CD14-positive monocyte (primary cell): Measurements from ENCODE around the gene KRT13. TPM values are rescaled to one million over a fixed set of nuclear protein-coding genes. Genes with fewer than 3 reads are reported as not detected.

Experiments used
- DNase-seq, 3 donors: peaks; one replicate each; pipeline ENCODE4 v3.0.0-alpha.2; 2011 to 2022
- H2AFZ ChIP-seq: 2 replicates; pipeline ENCODE4 v1.6.0; 2012; ENCODE audit warnings: mild to moderate bottlenecking, low read depth, low read length, inconsistent platforms; ENCODE audit not compliant: insufficient read depth, poor library complexity, severe bottlenecking
- H3K27ac ChIP-seq, 2 donors: 1 replicate in 1 of 2; 2 replicates in 1 of 2; pipeline ENCODE4 v1.5.1; 2012 to 2013; ENCODE audit warnings: low read length in 2 of 2, control low read depth in 1 of 2, inconsistent platforms in 1 of 2, low read depth in 1 of 2, mild to moderate bottlenecking in 1 of 2
- H3K27me3 ChIP-seq, 2 donors: one replicate each; pipeline versions ENCODE4 v1.6.0 to v1.6.1; 2011 to 2013; ENCODE audit warnings: low read length in 2 of 2; ENCODE audit not compliant: control insufficient read depth in 2 of 2, insufficient read depth in 2 of 2
- H3K36me3 ChIP-seq, 2 donors: replicated peaks in 1 of 2; 1 replicate in 1 of 2; 2 replicates in 1 of 2; pipeline versions ENCODE4 v1.5.1 to v1.6.1; 2012 to 2013; ENCODE audit warnings: low read length in 2 of 2, control low read depth in 1 of 2, inconsistent platforms in 1 of 2, mild to moderate bottlenecking in 1 of 2; ENCODE audit not compliant: insufficient read depth in 2 of 2, control insufficient read depth in 1 of 2
- H3K4me1 ChIP-seq, 2 donors: 1 replicate in 1 of 2; 2 replicates in 1 of 2; pipeline versions ENCODE4 v1.5.1 to v1.6.1; 2012 to 2013; ENCODE audit warnings: low read length in 2 of 2, control low read depth in 1 of 2, inconsistent platforms in 1 of 2, mild to moderate bottlenecking in 1 of 2, moderate library complexity in 1 of 2; ENCODE audit not compliant: insufficient read depth in 2 of 2, control insufficient read depth in 1 of 2
- H3K4me2 ChIP-seq: replicated peaks from 2 replicates; pipeline ENCODE3; 2012; ENCODE audit warnings: low read length, moderate library complexity, mild to moderate bottlenecking; ENCODE audit not compliant: poor library complexity, severe bottlenecking; ENCODE audit errors: extremely low read depth
- H3K4me3 ChIP-seq, 3 experiments: fragments of 200-600 bp in 1 of 3; sonication (generic) in 1 of 3; replicated peaks in 1 of 3; 1 replicate in 2 of 3; 2 replicates in 1 of 3; pipeline ENCODE4 v1.5.1; 2011 to 2013; ENCODE audit warnings: low read length in 3 of 3, mild to moderate bottlenecking in 3 of 3, control low read depth in 2 of 3, low read depth in 2 of 3, inconsistent platforms in 1 of 3, moderate library complexity in 1 of 3
- H3K79me2 ChIP-seq: 2 replicates; pipeline ENCODE4 v1.6.0; 2012; ENCODE audit warnings: mild to moderate bottlenecking, control low read depth, inconsistent platforms, low read length, moderate library complexity; ENCODE audit not compliant: insufficient read depth
- H3K9ac ChIP-seq: 2 replicates; pipeline ENCODE4 v1.6.0; 2017; ENCODE audit warnings: low read length, mild to moderate bottlenecking; ENCODE audit not compliant: insufficient read depth, poor library complexity, severe bottlenecking
- H3K9me3 ChIP-seq, 2 donors: replicated peaks in 1 of 2; 1 replicate in 1 of 2; 2 replicates in 1 of 2; pipeline versions ENCODE4 v1.5.1 to v1.6.1; 2012 to 2013; ENCODE audit warnings: low read length in 2 of 2, control low read depth in 1 of 2; ENCODE audit not compliant: control insufficient read depth in 1 of 2, insufficient read depth in 1 of 2
- H4K20me1 ChIP-seq: 2 replicates; pipeline ENCODE4 v1.6.0; 2012; ENCODE audit warnings: mild to moderate bottlenecking, low read length, control low read depth, moderate library complexity; ENCODE audit not compliant: insufficient read depth
- H3K27ac Mint-ChIP-seq, 7 donors: one replicate each; pipeline ENCODE4 v1.8.0; 2020; ENCODE audit warnings: mild to moderate bottlenecking in 7 of 7, mixed read lengths in 7 of 7, moderate library complexity in 6 of 7, inconsistent platforms in 2 of 7
- H3K27me3 Mint-ChIP-seq, 3 donors: one replicate each; pipeline ENCODE4 v1.8.0; 2021 to 2022; ENCODE audit warnings: low read depth in 3 of 3, mild to moderate bottlenecking in 3 of 3, mixed read lengths in 3 of 3, moderate library complexity in 3 of 3, inconsistent platforms in 1 of 3
- H3K36me3 Mint-ChIP-seq, 2 donors: one replicate each; pipeline ENCODE4 v1.8.0; 2020; ENCODE audit warnings: mixed read lengths in 2 of 2, inconsistent platforms in 1 of 2, mild to moderate bottlenecking in 1 of 2
- H3K4me1 Mint-ChIP-seq: one replicate; pipeline ENCODE4 v1.8.0; 2020; ENCODE audit warnings: mild to moderate bottlenecking, mixed read lengths
- H3K4me3 Mint-ChIP-seq, 2 donors: one replicate each; pipeline ENCODE4 v1.8.0; 2020; ENCODE audit warnings: mild to moderate bottlenecking in 2 of 2, mixed read lengths in 2 of 2, moderate library complexity in 1 of 2
- H3K9me3 Mint-ChIP-seq, 7 donors: one replicate each; pipeline ENCODE4 v1.8.0; 2020 to 2022; ENCODE audit warnings: mixed read lengths in 7 of 7, mild to moderate bottlenecking in 6 of 7, moderate library complexity in 6 of 7, inconsistent platforms in 2 of 7
- WGBS: methylation state at CpG from one replicate; pipeline ENCODE4 v1.1.5; 2013; ENCODE audit warnings: missing lambda C conversion rate; ENCODE audit not compliant: insufficient coverage; 5-methylcytosine and 5-hydroxymethylcytosine counted together
- intact Hi-C, 2 donors: fragments of 100-400 bp; cut with micrococcal nuclease; formaldehyde crosslinking; loops; one replicate each; pipeline versions ENCODE4 v1.15.0 to v1.15.1; 2023
- polyA plus RNA-seq, 3 donors: library from polyadenylated mRNA; depleted of rRNA in 1 of 3; unstranded in 2 of 3; stranded (reverse) in 1 of 3; fragments of 300-500 nt in 2 of 3; fragments of >200 nt in 1 of 3; fragmentation: Illumina TruSeq in 2 of 3; gene quantifications; 1 replicate in 2 of 3; 2 replicates in 1 of 3; pipeline ENCODE4 v1.2.3, GENCODE V29; 2012 to 2021
- TF ChIP-seq, protein P1 (sequence below): fragments of 200-600 bp; IDR thresholded peaks from one replicate; pipeline ENCODE4 v1.8.0; 2022; ENCODE audit warnings: antibody characterized with exemption, mild to moderate bottlenecking

KRT13 gene
- polyA plus RNA-seq, 3 donors, result not detected

DNA sequence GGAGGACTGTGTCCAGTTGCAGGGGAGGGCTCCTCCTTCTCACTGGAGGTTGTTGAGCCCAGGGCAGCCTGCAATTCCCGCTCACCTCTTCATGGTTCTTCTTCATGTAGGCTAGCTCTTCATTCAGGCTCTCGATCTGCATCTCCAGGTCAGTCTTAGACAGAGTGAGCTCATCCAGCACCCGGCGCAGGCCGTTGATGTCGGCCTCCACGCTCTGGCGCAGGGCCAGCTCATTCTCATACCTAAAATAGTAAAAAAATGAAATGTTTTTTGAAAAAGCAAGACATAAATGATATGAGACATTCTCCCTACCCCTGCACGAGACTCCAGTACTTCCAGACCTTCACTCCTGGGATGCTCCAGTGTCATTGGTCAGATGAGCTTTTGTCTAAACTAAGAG lies 2.2 kb downstream of the KRT13 start:
- no peaks in the 10 kb centered on the region for H3K36me3 Mint-ChIP-seq
- no peak overlapping the region for H3K4me3 Mint-ChIP-seq
- Histone ChIP-seq H2AFZ (no peak overlapping the region), H3K79me2 (no peaks in the 10 kb centered on the region), H3K9me3 (no peaks in the 10 kb centered on the region), H3K9ac (no peak overlapping the region), H3K4me1 (peaks cover 32 to 38% of the 10 kb centered on the region in 2 donors), H3K4me2 (no peak overlapping the region), H3K4me3 (no peak overlapping the region), H4K20me1 (no peaks in the 10 kb centered on the region), H3K27ac (no peak overlapping the region), H3K36me3 (no peaks in the 10 kb centered on the region), H3K27me3 (no peaks in the 10 kb centered on the region)
- H3K27me3 Mint-ChIP-seq, result peaks cover 3 to 14% (median 10%) of the 10 kb centered on the region in 3 donors
- H3K27ac Mint-ChIP-seq, result no peak overlapping the region
- WGBS, result 94% methylated on average over 2 of the region's 9 CpGs
- intact Hi-C loops, result loop anchor here in 1 of 2 donors (10.0 kb wide), 1 partner anchor 588 kb away; no protein-coding TSS in a partner anchor
- peaks cover 35% of the 10 kb centered on the region for H3K4me1 Mint-ChIP-seq
- TF ChIP-seq, protein P1, sequence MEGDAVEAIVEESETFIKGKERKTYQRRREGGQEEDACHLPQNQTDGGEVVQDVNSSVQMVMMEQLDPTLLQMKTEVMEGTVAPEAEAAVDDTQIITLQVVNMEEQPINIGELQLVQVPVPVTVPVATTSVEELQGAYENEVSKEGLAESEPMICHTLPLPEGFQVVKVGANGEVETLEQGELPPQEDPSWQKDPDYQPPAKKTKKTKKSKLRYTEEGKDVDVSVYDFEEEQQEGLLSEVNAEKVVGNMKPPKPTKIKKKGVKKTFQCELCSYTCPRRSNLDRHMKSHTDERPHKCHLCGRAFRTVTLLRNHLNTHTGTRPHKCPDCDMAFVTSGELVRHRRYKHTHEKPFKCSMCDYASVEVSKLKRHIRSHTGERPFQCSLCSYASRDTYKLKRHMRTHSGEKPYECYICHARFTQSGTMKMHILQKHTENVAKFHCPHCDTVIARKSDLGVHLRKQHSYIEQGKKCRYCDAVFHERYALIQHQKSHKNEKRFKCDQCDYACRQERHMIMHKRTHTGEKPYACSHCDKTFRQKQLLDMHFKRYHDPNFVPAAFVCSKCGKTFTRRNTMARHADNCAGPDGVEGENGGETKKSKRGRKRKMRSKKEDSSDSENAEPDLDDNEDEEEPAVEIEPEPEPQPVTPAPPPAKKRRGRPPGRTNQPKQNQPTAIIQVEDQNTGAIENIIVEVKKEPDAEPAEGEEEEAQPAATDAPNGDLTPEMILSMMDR, result no peak
- DNase-seq, result no peak
- peaks cover 0 to 2% (median 0%) of the 10 kb centered on the region in 7 donors for H3K9me3 Mint-ChIP-seq

DNA sequence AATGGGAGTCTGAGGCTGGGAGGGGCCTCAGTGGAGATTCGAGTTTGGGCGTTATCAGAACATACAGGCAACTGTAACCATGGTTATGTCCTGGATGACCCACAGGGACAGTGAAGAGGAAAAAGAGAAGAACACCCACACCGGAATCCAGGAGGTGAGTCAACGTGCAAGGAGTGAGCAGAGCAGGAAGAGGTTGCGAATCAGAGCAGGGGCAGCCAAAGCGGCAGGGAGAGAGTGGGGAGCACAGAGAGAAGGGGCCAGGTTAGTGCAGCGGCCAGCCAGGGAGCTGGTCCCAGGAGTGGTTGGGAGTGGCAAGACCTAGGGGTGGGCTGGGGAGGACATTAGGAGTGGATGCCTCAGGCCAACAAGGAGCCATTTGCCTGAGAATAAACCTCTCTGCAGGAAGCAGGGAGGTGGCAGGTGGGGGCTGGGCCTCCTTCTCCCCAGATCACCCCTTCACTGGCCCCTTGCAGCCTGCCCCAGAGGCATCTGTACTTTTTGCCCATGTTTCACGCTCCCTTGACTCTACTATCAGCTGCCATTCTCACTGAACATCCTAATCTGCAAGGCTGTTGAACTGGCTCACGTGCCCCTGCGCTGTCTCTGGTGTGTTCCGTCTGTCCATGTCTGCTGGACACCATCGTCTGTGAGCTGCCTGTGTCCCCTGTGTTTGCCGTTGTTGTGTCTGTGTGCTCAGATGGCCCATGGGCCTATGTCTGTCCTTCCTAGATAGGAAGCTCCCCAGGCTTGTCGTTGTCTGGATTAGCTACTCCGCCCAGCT lies 5.1 kb downstream of the KRT13 start:
- WGBS, result 66% methylated on average over 14 of the region's 15 CpGs
- Histone ChIP-seq H3K4me2 (peak overlapping the region; percentile 36), H3K4me3 (no peak overlapping the region), H4K20me1 (no peaks in the 10 kb centered on the region), H3K27me3 (no peaks in the 10 kb centered on the region), H3K4me1 (peaks cover 44 to 48% of the 10 kb centered on the region in 2 donors), H3K9ac (no peak overlapping the region), H3K9me3 (no peaks in the 10 kb centered on the region), H3K36me3 (no peaks in the 10 kb centered on the region), H2AFZ (peak overlapping the region; percentile 6), H3K27ac (peak overlapping the region in 1 of 2 donors; percentile 59), H3K79me2 (no peaks in the 10 kb centered on the region)
- TF ChIP-seq, protein P1, result no peak
- intact Hi-C loops, result loop anchor here in 1 of 2 donors (10.0 kb wide), 1 partner anchor 586 kb away; no protein-coding TSS in a partner anchor
- H3K4me1 Mint-ChIP-seq, result peaks cover 46% of the 10 kb centered on the region
- H3K9me3 Mint-ChIP-seq, result peaks cover 0 to 7% (median 0%) of the 10 kb centered on the region in 7 donors
- peak; percentile 71 to 72 (median 71) for DNase-seq
- H3K27ac Mint-ChIP-seq, result peak overlapping the region; percentile 48 to 92 (median 72)
- no peaks in the 10 kb centered on the region for H3K36me3 Mint-ChIP-seq
- peak overlapping the region in 1 of 2 donors; percentile 67 for H3K4me3 Mint-ChIP-seq
- peaks cover 3 to 11% (median 7%) of the 10 kb centered on the region in 3 donors for H3K27me3 Mint-ChIP-seq
